GM10847 (cell line): ENCODE results near the gene SCN3A.

ENCODE experiments used
- POLR2A ChIP-seq: IDR thresholded peaks from 2 replicates; pipeline ENCODE4 v1.6.1; 2011; ENCODE audit not compliant: insufficient read length; ENCODE audit errors: extremely low read depth

SCN3A gene

GRCh38 chr2:165087933-165088901 lies 115.6 kb downstream of the SCN3A start:
- no peak for TF ChIP-seq POLR2A

GRCh38 chr2:165086337-165086736 lies 117.5 kb downstream of the SCN3A start:
- TF ChIP-seq POLR2A, result no peak

- TF ChIP-seq POLR2A, result no peak
Measured at GRCh38 chr2:165083326-165083725, 120.5 kb downstream of the SCN3A start.

DNA sequence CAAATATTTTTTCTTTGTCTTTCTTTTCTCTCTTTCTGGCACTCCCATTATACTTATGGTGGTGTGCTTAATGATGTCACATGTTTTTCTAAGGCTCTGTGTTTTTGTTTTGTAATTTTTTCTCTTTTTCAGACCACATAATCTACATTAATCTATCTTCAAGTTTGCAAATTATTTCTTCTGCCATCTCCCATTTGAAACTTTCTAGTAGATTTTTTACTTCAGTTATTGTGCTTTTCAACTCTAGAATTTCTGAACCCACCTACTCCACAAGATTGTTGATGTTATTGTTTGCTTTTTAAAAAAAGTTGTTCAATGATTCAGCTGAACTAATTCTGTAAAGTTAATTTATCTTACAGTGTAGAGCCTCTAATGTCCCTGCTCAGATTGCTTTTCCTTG lies 121.4 kb downstream of the SCN3A start:
- TF ChIP-seq POLR2A, result no peak

DNA sequence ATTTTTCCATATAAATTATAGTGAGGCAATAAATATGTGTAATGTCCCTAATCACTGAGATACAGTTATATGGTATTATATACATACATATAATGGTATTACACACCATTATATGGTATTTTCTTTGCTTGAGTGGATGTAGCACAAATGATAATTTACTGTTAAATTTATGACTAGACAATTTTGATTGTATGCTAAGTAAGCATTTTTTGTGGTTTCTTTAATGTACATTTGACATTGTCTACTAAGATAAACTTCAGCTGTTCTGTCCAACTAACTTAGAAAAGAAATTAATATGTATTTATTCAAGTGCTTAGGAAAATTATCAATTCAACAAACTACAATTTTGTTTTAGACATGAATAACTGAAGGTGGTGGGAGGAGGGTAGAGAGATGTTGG lies 122.6 kb downstream of the SCN3A start:
- no peak for TF ChIP-seq POLR2A

- TF ChIP-seq POLR2A, result no peak
Measured at GRCh38 chr2:165079432-165079831, 124.4 kb downstream of the SCN3A start.

DNA sequence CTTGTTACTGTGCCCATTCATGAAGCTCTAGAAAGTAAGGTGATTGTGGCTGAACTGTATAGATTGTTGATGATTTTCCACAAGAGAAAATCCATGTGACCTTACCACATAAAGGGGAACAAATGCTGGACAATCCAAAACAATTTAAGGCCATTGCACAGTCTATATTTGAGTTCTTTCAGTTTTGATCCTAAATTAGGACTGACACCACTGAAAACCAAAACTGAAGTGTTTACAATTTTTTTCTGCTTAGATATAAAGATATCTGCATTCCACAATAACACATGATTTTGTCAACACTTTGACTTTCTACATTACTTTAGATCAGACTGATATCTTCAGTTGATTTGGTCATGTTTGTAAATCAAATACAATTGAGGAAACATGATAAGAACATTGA lies 124.9 kb downstream of the SCN3A start:
- no peak for TF ChIP-seq POLR2A

DNA sequence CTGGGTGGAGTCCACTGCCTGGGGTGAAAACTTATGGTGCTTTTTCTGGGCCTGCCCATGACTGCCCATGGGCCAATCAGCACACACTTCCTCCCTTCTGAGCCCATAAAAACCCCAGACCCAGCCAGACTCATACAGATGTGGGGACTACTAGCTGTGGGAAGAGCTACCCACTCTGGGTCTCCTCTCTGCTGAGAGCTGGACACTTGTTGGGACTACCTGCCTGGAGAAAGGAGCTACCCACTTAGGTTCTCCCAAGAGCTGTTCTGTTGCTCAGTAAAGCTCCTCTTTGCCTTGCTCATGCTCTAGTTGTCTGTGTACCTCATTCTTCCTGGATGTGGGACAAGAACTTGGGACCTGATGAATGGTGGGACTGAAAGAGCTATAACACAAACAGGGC lies 129.0 kb downstream of the SCN3A start:
- no peak for TF ChIP-seq POLR2A

DNA sequence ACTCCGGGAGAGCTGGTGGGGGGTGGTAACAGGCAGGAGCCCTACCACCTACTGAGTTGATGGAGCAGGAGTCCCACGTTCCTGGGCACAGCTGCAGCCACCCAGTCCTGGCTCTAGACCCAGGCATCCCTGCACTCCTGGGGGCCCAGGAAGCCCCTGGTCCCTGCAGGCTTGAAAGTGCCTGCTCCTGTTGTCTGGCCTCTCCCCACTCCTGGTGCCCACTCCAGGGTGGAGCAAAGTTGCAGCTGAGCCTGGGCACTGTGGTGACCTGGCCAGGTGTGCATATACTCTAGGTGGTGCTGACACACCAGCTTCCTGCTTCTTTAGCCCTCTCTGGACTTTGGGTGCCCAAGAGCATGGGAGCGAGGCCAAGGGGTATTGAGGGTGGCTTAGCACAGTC lies 129.5 kb downstream of the SCN3A start:
- TF ChIP-seq POLR2A, result no peak

DNA sequence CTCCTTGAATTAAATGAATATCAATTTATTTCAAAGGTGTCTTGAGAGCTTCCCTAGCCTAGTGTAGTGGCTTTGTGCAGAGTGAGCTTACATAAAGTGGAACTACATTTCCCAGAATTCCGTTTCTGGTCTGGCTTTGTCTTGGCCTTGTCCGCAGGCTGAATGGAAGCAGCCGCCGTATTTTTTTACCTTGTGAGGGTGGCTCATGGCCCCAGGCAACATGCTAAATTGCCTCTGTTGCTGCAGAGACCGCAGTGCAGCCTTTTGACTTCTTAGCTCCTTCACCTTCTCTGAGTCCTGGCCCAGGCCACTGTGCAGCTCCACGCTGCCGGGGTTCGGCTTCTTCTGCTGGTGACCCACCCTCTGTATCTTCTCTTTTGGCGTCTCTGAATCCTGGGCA lies 133.8 kb downstream of the SCN3A start:
- TF ChIP-seq POLR2A, result no peak

- no peak for TF ChIP-seq POLR2A
Measured at GRCh38 chr2:165069151-165069550, 134.7 kb downstream of the SCN3A start.

- TF ChIP-seq POLR2A, result no peak
Measured at GRCh38 chr2:165068487-165068757, 135.4 kb downstream of the SCN3A start.

DNA sequence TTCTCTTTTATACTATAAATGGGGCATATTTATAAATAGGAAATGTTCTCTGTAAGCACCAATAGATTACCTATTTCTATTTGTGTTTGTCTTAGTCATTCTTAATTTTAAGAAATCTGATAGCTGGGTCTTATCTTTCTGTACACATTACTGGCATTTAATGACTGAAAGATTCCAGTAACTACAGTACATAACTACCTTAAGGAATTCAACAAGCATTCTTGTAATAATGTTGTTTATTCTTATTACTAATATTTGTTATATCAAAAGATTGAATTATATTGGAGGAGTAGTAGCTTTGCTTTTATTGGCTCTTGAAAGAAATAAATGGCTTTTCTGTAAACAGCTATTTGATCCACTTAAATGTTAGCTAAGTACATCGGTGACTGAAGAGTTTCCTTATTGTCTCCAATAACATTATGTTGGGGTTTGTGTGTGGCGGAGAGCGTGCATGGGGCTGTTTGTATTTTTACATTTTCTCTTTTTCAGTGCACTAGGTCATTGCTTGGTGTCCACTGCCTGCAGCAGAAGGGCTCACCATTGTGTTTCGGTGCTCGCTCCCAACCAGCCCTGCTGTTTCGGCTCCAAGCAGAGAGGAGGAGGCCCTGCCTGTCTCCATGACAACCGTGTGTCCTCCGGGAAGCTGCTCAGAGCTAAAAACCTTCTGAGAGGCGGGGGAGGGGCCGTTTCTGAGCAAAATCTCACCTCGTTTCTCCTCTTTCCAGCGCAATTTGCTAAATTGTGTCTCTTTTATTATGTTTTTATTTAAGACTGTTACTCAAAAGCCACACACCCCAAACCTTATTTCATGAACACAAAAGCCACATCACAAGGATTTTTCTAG lies 136.0 kb downstream of the SCN3A start:
- TF ChIP-seq POLR2A, result no peak

DNA sequence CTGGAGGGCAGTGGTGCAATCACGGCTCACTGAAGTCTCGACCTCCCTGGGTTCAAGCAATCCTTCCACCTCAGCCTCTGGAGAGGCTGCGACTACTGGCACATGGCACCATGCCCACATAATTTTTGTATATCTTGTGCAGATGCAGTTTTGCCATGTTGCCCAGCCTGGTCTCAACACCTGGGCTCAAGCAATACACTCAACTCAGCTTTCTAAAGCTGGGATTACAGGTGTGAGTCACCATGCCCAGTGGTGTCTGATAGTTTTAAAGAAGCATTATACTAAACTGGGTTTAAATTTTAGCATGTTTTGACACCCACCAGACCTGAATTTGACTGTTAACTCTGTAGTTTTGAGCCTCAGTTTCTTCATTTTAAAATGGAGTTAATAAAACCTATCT lies 139.1 kb downstream of the SCN3A start:
- TF ChIP-seq POLR2A, result no peak

DNA sequence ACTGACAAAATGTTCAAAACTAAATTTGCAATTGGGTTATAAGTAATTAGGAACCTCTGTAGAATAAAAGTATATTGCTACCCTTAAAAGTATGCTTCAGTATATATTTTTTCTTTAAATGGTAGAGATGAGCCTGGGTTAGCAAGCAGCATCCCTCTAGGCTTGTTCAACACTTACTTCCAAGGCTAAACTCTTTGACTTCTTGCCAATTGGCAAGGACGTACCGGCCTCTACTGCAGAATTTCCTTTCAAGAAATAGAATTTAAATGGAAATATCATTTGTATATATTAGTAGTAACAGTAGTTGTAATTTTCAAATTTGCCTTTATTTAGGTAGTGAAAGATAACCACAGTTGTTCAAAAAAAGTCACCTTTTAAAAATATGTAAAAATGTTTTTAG lies 143.4 kb downstream of the SCN3A start:
- no peak for TF ChIP-seq POLR2A
